Ramos (cell line): ENCODE results near the gene RTCB.
"Not testable (repeated sequence)": the region's sequence is repeated elsewhere in the genome, so short reads cannot be mapped to it uniquely, and the experiment has no call there.

Experiments used
- in situ Hi-C: fragments of 300-500 bp; cut with MboI; formaldehyde crosslinking; loops from one replicate; pipeline ENCODE4 v1.14.3; 2022; ENCODE audit warnings: low sequenced_read_pairs; ENCODE audit not compliant: unreplicated experiment

Gene RTCB

DNA sequence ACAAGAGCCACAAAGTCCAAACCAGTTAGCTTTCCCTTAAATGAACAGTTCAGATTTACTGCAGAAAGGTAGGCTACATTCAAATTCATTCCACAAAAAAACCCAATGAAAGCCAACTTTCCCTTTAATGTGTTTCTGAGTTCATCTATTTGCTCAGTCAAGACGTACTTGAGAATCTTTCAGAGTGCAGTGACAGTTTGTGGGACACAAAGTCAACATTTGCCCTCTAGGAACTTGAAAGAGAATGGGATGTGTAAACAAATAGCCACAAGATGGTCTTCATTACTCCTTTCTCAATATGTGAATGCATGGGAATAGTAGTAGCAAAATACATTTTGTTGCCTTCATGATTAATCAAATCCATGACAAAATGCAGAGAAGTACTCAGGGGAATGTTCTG, 15.8 kb downstream of the RTCB start:
- in situ Hi-C loops, result no loop called here

GRCh38 chr22:32395107-32395506, 16.9 kb downstream of the RTCB start:
- in situ Hi-C loops, result no loop called here

- in situ Hi-C loops, result no loop called here
Observed at GRCh38 chr22:32389685-32390084, 22.4 kb downstream of the RTCB start.

DNA sequence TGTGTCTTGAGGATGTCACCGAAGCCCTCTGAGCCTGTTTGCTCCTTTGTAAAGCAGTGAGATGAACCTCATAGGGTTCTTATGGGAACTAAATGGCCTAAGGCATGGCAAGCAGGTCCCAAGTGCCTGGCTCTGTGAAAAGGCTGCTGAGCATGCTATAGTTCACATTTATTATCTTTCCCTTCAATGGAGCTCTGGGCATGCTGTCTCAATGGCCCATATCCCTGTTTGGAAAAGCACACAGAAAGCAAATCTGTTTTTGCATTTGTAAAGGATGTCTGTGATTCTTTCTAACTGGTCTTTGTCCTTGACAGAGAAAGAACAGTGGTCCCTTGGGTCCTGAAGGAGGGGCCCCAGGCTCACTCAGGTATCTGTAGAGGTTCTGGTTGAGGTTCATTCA, 26.4 kb downstream of the RTCB start:
- in situ Hi-C loops, result no loop called here

DNA sequence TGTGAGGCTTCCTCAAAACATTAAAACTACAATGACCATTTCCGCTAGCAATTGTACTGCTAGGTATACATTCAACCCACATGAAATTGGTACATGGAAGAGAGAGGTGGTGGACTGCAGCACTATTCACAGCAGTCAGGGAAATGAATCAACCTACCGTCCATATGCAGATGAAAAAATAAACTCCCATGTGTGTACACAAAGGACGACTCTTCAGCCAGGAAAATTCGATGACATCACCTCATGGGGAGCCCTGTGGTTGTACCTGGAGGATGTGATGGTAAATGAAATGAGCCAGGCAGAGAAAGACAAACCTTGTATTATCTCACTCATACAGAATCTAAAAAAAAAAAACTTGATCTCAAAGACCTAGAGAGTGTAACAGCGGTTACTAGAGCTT, 31.1 kb downstream of the RTCB start:
- in situ Hi-C loops, result no loop called here

GRCh38 chr22:32378707-32379272, 33.3 kb downstream of the RTCB start:
- in situ Hi-C loops, result no loop called here

DNA sequence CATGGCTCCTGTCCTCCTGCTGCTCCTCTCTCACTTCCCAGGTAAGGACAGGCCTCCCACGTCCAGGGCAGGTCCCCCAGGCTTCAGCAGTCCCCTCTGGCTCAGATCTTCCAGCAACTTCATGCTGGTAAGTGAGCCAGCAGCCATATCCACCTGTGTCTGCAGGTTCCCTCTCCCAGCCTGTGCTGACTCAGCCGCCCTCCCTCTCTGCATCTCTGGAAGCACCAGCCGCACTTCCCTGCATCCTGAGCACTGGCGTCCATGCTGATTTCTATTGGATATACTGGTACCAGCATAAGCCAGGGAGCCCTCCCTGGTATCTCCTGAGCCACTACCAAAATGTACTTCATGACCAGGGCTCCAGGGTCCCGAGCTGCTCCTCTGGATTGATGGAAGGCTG, 35.4 kb downstream of the RTCB start:
- in situ Hi-C loops, result no loop called here

DNA sequence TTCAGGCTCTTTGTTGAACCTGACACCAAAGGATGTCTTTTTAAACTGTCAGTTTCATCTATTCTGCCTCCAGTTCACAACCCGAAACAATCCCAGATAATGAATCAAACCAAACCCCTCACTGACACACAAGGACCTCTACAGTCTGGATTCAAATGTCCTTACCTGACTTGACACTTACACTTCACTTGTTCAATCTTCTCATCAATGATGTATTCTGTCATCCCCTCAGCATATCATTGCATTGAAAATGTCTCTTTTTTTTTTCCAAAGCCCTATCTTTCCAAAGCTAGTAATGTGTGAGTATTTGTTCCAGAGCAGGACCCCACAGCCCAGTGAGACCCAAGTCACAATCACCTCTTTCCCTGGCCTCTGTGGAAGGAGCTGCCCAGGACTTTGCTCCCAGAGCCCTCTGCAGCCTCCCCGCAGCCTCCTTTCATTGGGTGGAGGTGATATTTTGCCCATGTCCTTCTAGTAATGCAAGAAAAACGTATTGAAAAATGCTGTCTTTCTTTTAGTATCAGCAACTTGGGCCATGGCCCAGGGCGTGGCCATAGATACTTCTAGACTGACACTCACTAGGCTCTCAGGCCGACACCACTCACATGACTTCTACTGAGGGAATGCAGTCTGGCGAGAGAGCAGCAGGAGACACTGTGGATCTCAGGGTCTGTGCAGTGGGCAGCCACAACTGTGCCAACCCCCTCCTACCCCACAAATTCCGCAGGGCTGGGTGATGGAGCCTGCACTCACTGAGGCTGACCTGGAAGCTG, 36.2 kb downstream of the RTCB start:
- in situ Hi-C loops, result no loop called here

DNA sequence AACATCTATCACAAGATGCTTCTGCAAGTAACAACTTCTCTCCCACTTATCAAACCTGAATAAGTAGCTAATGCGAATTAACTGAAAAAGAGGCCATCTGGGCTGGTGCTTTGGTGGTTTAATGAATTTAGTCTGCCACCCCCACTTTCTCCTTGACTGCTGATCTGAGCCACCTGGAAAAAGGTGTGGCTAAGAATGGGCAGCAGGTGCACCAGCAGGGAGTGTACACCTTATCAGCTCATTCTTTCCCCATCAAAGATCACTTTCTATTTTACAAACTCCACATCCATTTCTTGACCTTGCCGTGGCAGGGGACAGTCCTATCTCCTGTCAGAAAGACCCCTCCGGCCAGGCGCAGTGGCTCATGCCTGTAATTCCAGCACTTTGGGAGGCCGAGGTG, 47.8 kb downstream of the RTCB start:
- in situ Hi-C loops, result loop anchor here (10.0 kb wide), 1 partner anchor 61 kb away; no protein-coding TSS in a partner anchor

- in situ Hi-C loops, result loop anchor here (10.0 kb wide), 1 partner anchor 64 kb away; no protein-coding TSS in a partner anchor
Observed at GRCh38 chr22:32361257-32361656, 50.8 kb downstream of the RTCB start.

DNA sequence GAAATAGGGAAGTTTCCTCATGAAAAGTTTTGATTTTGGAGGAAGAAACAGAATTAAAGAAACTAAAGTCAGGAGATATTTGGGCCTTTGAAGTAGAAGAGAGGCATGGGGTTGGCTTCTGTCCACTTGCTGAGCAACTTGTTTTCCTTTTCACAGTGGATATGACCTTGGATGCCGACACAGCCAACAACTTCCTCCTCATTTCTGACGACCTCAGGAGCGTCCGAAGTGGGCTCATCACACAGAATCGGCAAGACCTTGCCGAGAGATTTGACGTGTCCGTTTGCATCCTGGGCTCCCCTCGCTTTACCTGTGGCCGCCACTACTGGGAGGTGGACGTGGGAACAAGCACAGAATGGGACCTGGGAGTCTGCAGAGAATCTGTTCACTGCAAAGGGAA, 52.0 kb downstream of the RTCB start:
- in situ Hi-C loops, result loop anchor here (10.0 kb wide), 1 partner anchor 65 kb away; no protein-coding TSS in a partner anchor

DNA sequence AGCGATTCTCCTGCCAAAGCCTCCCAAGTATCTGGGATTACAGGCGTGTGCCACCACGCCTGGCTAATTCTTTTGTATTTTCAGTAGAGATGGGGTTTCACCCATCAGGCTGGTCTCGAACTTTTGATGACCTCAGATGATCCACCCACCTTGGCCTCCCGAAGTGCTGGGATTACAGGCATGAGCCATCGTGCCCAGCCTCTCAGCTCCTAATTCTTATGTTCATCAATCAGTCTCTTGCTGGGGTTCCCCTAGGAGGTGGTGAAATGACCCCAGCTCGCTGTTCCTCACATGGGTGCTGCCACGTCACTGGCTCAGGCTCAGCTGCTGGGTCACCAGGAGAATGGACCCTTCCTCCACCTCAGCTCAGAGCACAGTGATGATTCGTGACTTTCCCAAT, 54.5 kb downstream of the RTCB start, which contains the start of gene RFPL3:
TSS of gene RFPL3 (plus strand) at position 301 of the 400 bp plus-strand sequence. CDS start 205 bp downstream, outside the sequence.
- in situ Hi-C loops, result not testable (repeated sequence)

GRCh38 chr22:32355760-32356159, 56.3 kb downstream of the RTCB start:
- in situ Hi-C loops, result no loop called here

DNA sequence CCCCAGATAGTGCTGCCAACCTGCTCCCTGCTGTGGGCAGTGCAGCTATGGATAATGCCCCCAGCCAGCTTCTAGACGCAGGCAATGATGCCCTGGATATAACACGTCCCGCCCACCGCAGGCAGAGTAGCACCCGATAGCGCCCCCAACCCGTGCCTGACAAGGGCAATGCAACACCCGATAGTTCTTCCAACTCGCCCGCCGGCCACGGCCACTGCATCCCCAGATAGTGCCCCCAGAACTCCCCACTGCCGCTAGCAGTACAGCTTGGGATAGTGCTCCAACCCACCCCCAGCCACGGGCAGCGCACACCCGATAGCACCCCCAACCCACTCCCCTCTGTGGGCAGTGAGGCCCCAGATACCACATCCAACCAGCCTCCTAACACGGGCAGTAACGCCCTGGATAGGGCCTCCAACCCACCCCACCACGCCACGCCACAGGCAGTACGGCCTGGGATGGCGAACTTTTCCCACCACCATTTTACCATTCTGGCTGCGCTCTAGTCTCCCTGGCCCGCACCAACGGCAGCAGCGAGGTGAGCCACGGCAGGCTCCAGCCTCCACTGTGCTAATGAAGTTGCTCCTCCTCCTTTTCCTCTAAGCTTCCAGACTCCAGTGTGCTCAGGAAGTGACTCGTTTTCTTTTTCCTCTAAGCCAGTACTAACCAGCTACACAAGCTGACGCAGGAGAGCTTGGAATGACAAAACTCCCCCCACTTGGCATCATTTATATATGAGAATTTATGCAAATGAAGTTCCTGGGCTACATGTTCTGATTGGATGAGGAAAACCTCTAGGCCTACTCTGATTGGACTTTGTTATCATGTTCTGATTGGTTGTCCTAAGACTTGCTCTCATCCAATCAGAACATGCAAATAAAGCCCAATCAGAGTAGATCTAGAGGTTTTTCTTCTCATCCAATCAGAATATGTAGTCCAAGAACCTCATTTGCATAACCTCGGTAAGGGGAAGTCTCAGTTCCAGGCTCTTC, 57.4 kb downstream of the RTCB start:
- in situ Hi-C loops, result no loop called here

- in situ Hi-C loops, result no loop called here
Observed at GRCh38 chr22:32353840-32354239, 58.2 kb downstream of the RTCB start.

GRCh38 chr22:32353292-32353691, 58.8 kb downstream of the RTCB start:
- in situ Hi-C loops, result no loop called here

DNA sequence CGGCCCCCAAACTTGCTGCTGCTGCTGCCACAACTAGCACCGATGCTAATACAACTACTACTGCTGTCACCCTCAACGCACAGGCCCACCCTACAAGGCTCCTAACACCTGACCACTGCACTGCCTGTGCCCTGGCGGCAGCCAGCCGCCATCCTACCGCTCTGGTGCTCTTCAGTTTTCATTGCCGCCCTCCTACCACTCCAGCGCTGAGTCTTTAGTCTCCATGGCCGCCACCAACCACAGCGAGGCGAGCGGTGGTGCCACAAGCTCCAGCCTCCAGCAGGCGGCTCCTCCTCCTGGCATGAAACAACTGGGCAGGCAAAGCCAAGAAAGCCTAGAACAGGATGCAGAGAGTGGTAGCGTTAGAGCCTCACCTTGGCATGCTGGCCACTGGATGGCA, 59.4 kb downstream of the RTCB start:
- in situ Hi-C loops, result no loop called here

DNA sequence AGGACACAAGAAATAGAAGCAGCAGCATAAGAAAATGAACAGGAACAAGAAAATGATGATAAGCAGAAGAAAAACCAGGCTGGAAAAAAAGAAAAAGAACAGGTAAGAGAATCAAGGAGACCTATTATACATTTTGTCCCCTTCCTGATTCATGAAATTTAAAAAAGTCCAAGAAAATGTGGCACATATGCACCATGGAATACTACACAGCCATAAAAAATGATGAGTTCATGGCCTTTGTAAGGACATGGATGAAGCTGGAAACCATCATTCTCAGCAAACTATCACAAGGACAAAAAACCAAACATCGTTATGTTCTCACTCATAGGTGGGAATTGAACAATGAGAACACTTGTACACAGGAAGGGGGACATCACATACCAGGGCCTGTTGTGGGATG, 60.2 kb downstream of the RTCB start:
- in situ Hi-C loops, result not testable (repeated sequence)

- in situ Hi-C loops, result no loop called here
Observed at GRCh38 chr22:32348031-32348611, 63.9 kb downstream of the RTCB start.

DNA sequence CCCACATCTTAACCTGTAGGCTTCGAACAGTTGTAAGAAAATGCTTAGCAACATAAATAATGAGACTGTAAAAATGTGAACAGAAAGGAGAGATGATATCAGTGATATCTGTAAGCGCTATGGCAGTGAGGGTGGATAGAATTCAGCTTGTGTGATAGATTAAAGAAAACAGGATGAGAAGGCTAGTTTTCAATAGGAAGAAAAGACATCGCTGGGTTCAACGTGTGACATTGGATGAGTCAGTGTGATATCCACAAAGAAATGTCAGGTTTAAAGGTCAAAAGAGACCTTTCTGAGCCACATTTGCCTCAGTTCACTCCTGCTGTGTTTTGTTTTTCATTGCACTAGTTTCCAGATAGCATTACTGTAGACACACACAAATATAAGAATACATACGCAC, 68.1 kb downstream of the RTCB start:
- in situ Hi-C loops, result no loop called here
